Astrocyte (in vitro differentiated cells and primary cell): ENCODE results near the gene TRAFD1. TPM values are rescaled to one million over a fixed set of nuclear protein-coding genes. Genes with fewer than 3 reads are reported as not detected.
"Not testable (repeated sequence)": the region's sequence is repeated elsewhere in the genome, so short reads cannot be mapped to it uniquely, and the experiment has no call there.

Source experiments
- DNase-seq: peaks from one replicate; pipeline ENCODE4 v3.0.0-alpha.2; 2010; ENCODE audit warnings: low read depth
- FAIRE-seq: peaks from 2 replicates; lab custom pipeline; 2011; peaks lifted over from hg19 to GRCh38; lab: Jason Lieb, UNC
- H2AFZ ChIP-seq: 2 replicates; pipeline ENCODE4 v1.6.0; 2012; ENCODE audit warnings: low read depth, low read length, inconsistent platforms
- H3K27ac ChIP-seq: 2 replicates; pipeline ENCODE4 v1.5.1; 2011; ENCODE audit warnings: low read depth, low read length, inconsistent platforms
- H3K27me3 ChIP-seq: 2 replicates; pipeline ENCODE4 v1.6.0; 2011; ENCODE audit warnings: low read length, inconsistent platforms; ENCODE audit not compliant: insufficient read depth
- H3K36me3 ChIP-seq: 2 replicates; pipeline ENCODE4 v1.5.1; 2011; ENCODE audit warnings: low read length, inconsistent platforms; ENCODE audit not compliant: insufficient read depth
- H3K4me1 ChIP-seq: 2 replicates; pipeline ENCODE4 v1.5.1; 2011; ENCODE audit warnings: low read length, inconsistent platforms; ENCODE audit not compliant: insufficient read depth
- H3K4me2 ChIP-seq: 2 replicates; pipeline ENCODE4 v1.6.0; 2012; ENCODE audit warnings: low read length, inconsistent platforms
- H3K4me3 ChIP-seq: 2 replicates; pipeline ENCODE4 v1.5.1; 2011; ENCODE audit warnings: low read depth, mild to moderate bottlenecking, low read length, inconsistent platforms; ENCODE audit not compliant: insufficient read depth
- H3K79me2 ChIP-seq: 2 replicates; pipeline ENCODE4 v1.6.0; 2012; ENCODE audit warnings: mild to moderate bottlenecking, low read length, inconsistent platforms; ENCODE audit not compliant: insufficient read depth
- H3K9ac ChIP-seq: 2 replicates; pipeline ENCODE4 v1.6.0; 2012; ENCODE audit warnings: mild to moderate bottlenecking, low read length, inconsistent platforms
- H3K9me3 ChIP-seq: 2 replicates; pipeline ENCODE4 v1.5.1; 2012; ENCODE audit warnings: low read depth, mild to moderate bottlenecking, low read length, inconsistent platforms; ENCODE audit not compliant: insufficient read depth
- H4K20me1 ChIP-seq: 2 replicates; pipeline ENCODE4 v1.6.0; 2012; ENCODE audit warnings: low read length, inconsistent platforms; ENCODE audit not compliant: insufficient read depth
- H3K27ac Mint-ChIP-seq: one replicate; pipeline ENCODE4 v1.8.0; 2021; ENCODE audit warnings: mild to moderate bottlenecking, mixed read lengths; ENCODE audit not compliant: unreplicated experiment
- H3K27me3 Mint-ChIP-seq: one replicate; pipeline ENCODE4 v1.8.0; 2021; ENCODE audit warnings: low read depth, mixed read lengths; ENCODE audit not compliant: unreplicated experiment
- H3K36me3 Mint-ChIP-seq: one replicate; pipeline ENCODE4 v1.8.0; 2021; ENCODE audit warnings: low read depth, mixed read lengths; ENCODE audit not compliant: unreplicated experiment
- H3K4me1 Mint-ChIP-seq: one replicate; pipeline ENCODE4 v1.8.0; 2021; ENCODE audit warnings: low read depth, mixed read lengths; ENCODE audit not compliant: unreplicated experiment
- H3K4me3 Mint-ChIP-seq: one replicate; pipeline ENCODE4 v1.8.0; 2021; ENCODE audit warnings: mild to moderate bottlenecking, moderate library complexity, mixed read lengths; ENCODE audit not compliant: unreplicated experiment
- H3K9me3 Mint-ChIP-seq: one replicate; pipeline ENCODE4 v1.8.0; 2021; ENCODE audit warnings: mild to moderate bottlenecking, mixed read lengths; ENCODE audit not compliant: unreplicated experiment
- CTCF ChIP-seq: IDR thresholded peaks from 2 replicates; pipeline ENCODE4 v1.5.1; 2011; ENCODE audit warnings: low read depth, mild to moderate bottlenecking, inconsistent platforms, low read length, moderate library complexity; ENCODE audit not compliant: insufficient read depth
- EZH2 ChIP-seq: IDR thresholded peaks from 2 replicates; pipeline ENCODE4 v1.6.1; 2012; ENCODE audit warnings: mild to moderate bottlenecking, low read length, inconsistent platforms; ENCODE audit not compliant: insufficient read depth
- total RNA-seq: library from RNA; stranded (reverse); gene quantifications from 2 replicates; pipeline ENCODE4 v1.2.1, GENCODE V29; 2021

Gene TRAFD1
- total RNA-seq, 1 donor from 2014 or later, result 35.6 TPM

- peaks cover 18% of the 10 kb centered on the region for H3K4me1 Mint-ChIP-seq
- no peaks in the 10 kb centered on the region for H3K9me3 Mint-ChIP-seq
- Histone ChIP-seq H3K9ac (no peak overlapping the region), H3K27ac (peak overlapping the region; percentile 72), H3K4me3 (no peak overlapping the region), H3K79me2 (peaks cover 90% of the 10 kb centered on the region), H3K36me3 (peaks cover 12% of the 10 kb centered on the region), H3K27me3 (no peaks in the 10 kb centered on the region), H3K4me2 (peak overlapping the region; percentile 45), H2AFZ (no peak overlapping the region), H3K9me3 (no peaks in the 10 kb centered on the region), H3K4me1 (peaks cover 14% of the 10 kb centered on the region), H4K20me1 (peaks cover 21% of the 10 kb centered on the region)
- peaks cover 11% of the 10 kb centered on the region for H3K36me3 Mint-ChIP-seq
- H3K27ac Mint-ChIP-seq, result peak overlapping the region; percentile 85
- no peak overlapping the region for H3K4me3 Mint-ChIP-seq
- no peak for TF ChIP-seq CTCF
- TF ChIP-seq EZH2, result no peak
- no peak for DNase-seq
- FAIRE-seq, result no peak
- H3K27me3 Mint-ChIP-seq, result no peaks in the 10 kb centered on the region
Observed at GRCh38 chr12:112096070-112096469, 29.3 kb upstream of the TRAFD1 start.

GRCh38 chr12:112096667-112097066 is 28.7 kb upstream of the TRAFD1 start:
- H3K27me3 Mint-ChIP-seq, result no peaks in the 10 kb centered on the region
- H2AFZ ChIP-seq, result no peak overlapping the region
- H3K27ac ChIP-seq, result peak overlapping the region; percentile 72
- no peak overlapping the region for H3K4me3 Mint-ChIP-seq
- H3K4me3 ChIP-seq, result no peak overlapping the region
- peaks cover 14% of the 10 kb centered on the region for H3K4me1 ChIP-seq
- H3K27me3 ChIP-seq, result no peaks in the 10 kb centered on the region
- no peak for FAIRE-seq
- H3K4me2 ChIP-seq, result peak overlapping the region; percentile 45
- peak; percentile 76 for DNase-seq
- peaks cover 17% of the 10 kb centered on the region for H4K20me1 ChIP-seq
- H3K27ac Mint-ChIP-seq, result peak overlapping the region; percentile 85
- peak overlapping the region; percentile 15 for H3K9ac ChIP-seq
- no peaks in the 10 kb centered on the region for H3K9me3 Mint-ChIP-seq
- peaks cover 8% of the 10 kb centered on the region for H3K36me3 ChIP-seq
- peaks cover 18% of the 10 kb centered on the region for H3K4me1 Mint-ChIP-seq
- no peaks in the 10 kb centered on the region for H3K9me3 ChIP-seq
- peaks cover 90% of the 10 kb centered on the region for H3K79me2 ChIP-seq
- H3K36me3 Mint-ChIP-seq, result peaks cover 12% of the 10 kb centered on the region
- no peak for TF ChIP-seq EZH2
- TF ChIP-seq CTCF, result no peak

- Mint-ChIP-seq H3K4me1 (peaks cover 18% of the 10 kb centered on the region), H3K4me3 (no peak overlapping the region), H3K36me3 (peaks cover 12% of the 10 kb centered on the region), H3K9me3 (no peaks in the 10 kb centered on the region), H3K27ac (peak overlapping the region; percentile 44), H3K27me3 (no peaks in the 10 kb centered on the region)
- Histone ChIP-seq H3K36me3 (peaks cover 7% of the 10 kb centered on the region), H3K4me2 (no peak overlapping the region), H3K4me3 (no peak overlapping the region), H3K27me3 (no peaks in the 10 kb centered on the region), H3K9me3 (no peaks in the 10 kb centered on the region), H4K20me1 (peaks cover 21% of the 10 kb centered on the region), H3K79me2 (peaks cover 93% of the 10 kb centered on the region), H3K27ac (no peak overlapping the region), H2AFZ (no peak overlapping the region), H3K4me1 (peaks cover 14% of the 10 kb centered on the region), H3K9ac (no peak overlapping the region)
- DNase-seq (no peak), FAIRE-seq (no peak)
- TF ChIP-seq CTCF (no peak), EZH2 (no peak)
Observed at GRCh38 chr12:112097641-112098040, 27.7 kb upstream of the TRAFD1 start.

- Histone ChIP-seq H3K4me1 (peaks cover 14% of the 10 kb centered on the region), H4K20me1 (peaks cover 42% of the 10 kb centered on the region), H3K79me2 (peaks cover 94% of the 10 kb centered on the region)
- not testable (repeated sequence) for H3K9me3 Mint-ChIP-seq, DNase-seq, H3K27ac Mint-ChIP-seq, H3K9ac ChIP-seq, H3K4me3 Mint-ChIP-seq, H3K4me3 ChIP-seq, H3K27me3 ChIP-seq, H3K4me2 ChIP-seq, H3K27me3 Mint-ChIP-seq, H3K27ac ChIP-seq, H2AFZ ChIP-seq, H3K36me3 ChIP-seq, H3K9me3 ChIP-seq, FAIRE-seq
- H3K36me3 Mint-ChIP-seq, result peaks cover 13% of the 10 kb centered on the region
- H3K4me1 Mint-ChIP-seq, result peaks cover 22% of the 10 kb centered on the region
Observed at GRCh38 chr12:112100500-112100899, 24.9 kb upstream of the TRAFD1 start.
